ENCODE results near the gene CDCP1.

Gene CDCP1

DNA sequence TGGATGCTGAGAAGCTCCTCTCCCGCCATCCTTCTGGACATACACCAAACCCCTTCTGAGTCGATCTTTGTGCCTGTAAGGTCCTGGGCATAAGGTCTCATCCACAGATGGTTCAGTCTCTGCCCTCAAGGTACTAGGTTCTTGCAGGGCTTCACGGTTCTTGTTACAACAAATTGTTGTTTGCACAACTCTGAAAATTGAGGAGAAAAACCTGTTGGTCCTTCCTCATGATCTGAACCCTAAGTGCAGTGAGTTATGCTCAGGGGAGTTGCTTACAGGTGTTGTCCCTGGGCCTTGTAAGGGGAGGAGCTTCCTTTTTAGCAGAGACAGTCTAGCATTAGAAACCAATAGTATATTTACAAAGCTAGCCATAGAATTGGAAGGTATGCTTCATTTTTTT is 15.7 kb downstream of the CDCP1 start:
- DNase-seq (ENCODE audit: low spot score): no peak
- in situ Hi-C loops (cut with MboI; ENCODE audit: low pct_unique_long_range_greater_than_20kb, low sequenced_read_pairs, unreplicated experiment): no loop called here

GRCh38 chr3:45128950-45129349 is 17.2 kb downstream of the CDCP1 start:
- no peak for DNase-seq (ENCODE audit: low spot score)
- in situ Hi-C loops (cut with MboI; ENCODE audit: low pct_unique_long_range_greater_than_20kb, low sequenced_read_pairs, unreplicated experiment): no loop called here
- TF ChIP-seq CTCF (IDR thresholded peaks at IDR 0.05; ENCODE audit: extremely low read depth, insufficient read depth, missing control alignments): no peak

More for the DNA sequence above, 15.7 kb downstream of the CDCP1 start:
- no peak for TF ChIP-seq CTCF (IDR thresholded peaks at IDR 0.05; ENCODE audit: extremely low read depth, insufficient read depth, missing control alignments)

DNA sequence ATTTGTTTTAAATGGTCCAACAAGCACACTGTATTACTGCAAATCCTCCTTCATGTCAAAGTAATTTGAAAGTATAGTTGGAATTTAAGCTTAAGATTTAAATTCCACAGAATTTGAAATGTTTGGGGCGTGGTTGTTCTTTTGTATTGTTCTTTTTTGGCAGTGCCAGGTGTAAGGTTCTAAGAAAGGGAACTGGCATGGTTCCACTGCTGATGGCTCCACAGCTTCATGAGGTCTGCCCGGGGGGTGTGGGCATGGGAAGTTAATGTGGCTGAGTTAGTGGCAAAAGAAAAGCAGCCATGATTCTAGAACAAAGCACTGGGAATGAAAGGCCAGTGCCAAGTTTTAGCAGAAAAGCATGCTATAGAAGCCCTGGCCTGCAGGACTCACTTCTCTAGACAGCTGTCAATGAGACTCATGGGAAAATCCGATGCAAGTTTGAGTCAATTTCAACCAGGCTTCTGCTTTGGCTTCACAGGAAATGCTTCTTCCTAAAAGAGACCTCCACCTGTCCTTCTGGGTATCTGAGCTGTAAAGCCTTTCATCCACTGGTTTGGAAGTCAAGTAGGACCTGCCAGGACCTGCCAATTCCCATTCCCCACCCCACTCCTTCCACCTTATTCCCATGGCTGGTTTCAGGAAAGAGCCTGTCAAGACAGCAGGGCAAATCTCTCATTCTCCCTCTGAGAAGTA is 18.9 kb downstream of the CDCP1 start:
- in situ Hi-C loops (cut with MboI; ENCODE audit: low pct_unique_long_range_greater_than_20kb, low sequenced_read_pairs, unreplicated experiment): no loop called here
- no peak for TF ChIP-seq CTCF (IDR thresholded peaks at IDR 0.05; ENCODE audit: extremely low read depth, insufficient read depth, missing control alignments)
- no peak for DNase-seq (ENCODE audit: low spot score)

DNA sequence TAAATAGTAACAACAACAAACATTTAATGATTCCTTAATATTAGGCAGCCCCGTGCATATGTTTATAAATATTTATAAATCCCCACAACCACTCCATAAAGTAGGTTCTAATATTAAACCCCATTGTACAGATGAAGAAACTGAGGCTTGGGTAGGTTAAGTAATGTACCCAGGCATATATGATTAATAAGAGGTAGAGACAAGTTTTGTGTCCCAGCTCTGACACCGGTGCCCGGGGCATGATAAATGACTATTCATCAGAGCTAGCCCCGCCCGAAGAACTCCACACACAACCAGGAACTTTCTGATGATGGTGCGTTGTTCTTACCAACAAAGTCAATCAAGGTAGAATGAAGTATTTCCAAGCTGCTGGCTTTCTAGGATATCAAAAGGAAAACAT is 19.4 kb downstream of the CDCP1 start:
- in situ Hi-C loops (cut with MboI; ENCODE audit: low pct_unique_long_range_greater_than_20kb, low sequenced_read_pairs, unreplicated experiment): no loop called here
- no peak for DNase-seq (ENCODE audit: low spot score)
- TF ChIP-seq CTCF (IDR thresholded peaks at IDR 0.05; ENCODE audit: extremely low read depth, insufficient read depth, missing control alignments): no peak

DNA sequence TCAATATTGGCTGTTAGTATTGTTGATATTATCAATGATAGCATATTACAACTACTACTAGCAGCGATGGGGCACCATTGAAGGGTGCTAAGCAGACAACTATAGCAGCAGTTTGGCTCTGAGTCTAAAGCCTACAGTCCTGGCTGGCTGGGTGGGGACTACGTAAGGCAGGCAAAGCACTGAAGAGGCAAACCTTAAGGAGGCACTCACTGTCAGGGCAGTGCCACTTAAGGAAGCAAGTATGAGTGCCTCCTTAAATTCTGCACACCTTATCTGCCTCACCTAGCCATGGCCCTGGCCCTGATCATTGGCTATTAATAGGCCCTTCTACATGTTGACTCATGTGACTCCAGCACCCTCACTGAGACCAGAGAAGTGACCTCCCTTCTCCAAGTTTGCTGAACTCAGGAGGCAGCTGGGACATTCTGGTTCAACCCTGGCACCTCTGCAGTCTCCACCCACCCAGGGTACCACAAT is 20.6 kb downstream of the CDCP1 start:
- DNase-seq (ENCODE audit: low spot score): no peak
- TF ChIP-seq CTCF (IDR thresholded peaks at IDR 0.05; ENCODE audit: extremely low read depth, insufficient read depth, missing control alignments): no peak
- in situ Hi-C loops (cut with MboI; ENCODE audit: low pct_unique_long_range_greater_than_20kb, low sequenced_read_pairs, unreplicated experiment): no loop called here

GRCh38 chr3:45124956-45125355 is 21.2 kb downstream of the CDCP1 start:
- DNase-seq (ENCODE audit: low spot score): no peak
- TF ChIP-seq CTCF (IDR thresholded peaks at IDR 0.05; ENCODE audit: extremely low read depth, insufficient read depth, missing control alignments): no peak
- in situ Hi-C loops (cut with MboI; ENCODE audit: low pct_unique_long_range_greater_than_20kb, low sequenced_read_pairs, unreplicated experiment): no loop called here

All from GM13977 (cell line).